Gastrocnemius medialis (tissue), 4 donors: Measurements from ENCODE around the gene TTC39B.

ENCODE experiments used
- CTCF ChIP-seq, 5 experiments: fragments of 450-650 bp in 3 of 5; fragments of 200-600 bp in 2 of 5; sonication (generic) in 2 of 5; IDR thresholded peaks in 4 of 5; conservative IDR thresholded peaks in 1 of 5; 1 replicate in 4 of 5; 2 replicates in 1 of 5; pipeline ENCODE4 v1.5.1; 2016 to 2019; ENCODE audit warnings: antibody characterized with exemption in 5 of 5, mild to moderate bottlenecking in 3 of 5, moderate library complexity in 3 of 5
- POLR2A ChIP-seq, 2 donors: fragments of 450-650 bp; IDR thresholded peaks; one replicate each; pipeline ENCODE4 v1.6.1; 2017; ENCODE audit warnings: antibody characterized with exemption in 2 of 2, mild to moderate bottlenecking in 2 of 2, moderate library complexity in 2 of 2

GRCh38 chr9:15278091-15278687 lies 28.8 kb downstream of the TTC39B start:
- no peak for TF ChIP-seq CTCF (IDR thresholded peaks at IDR 0.05 in 4 of 5, conservative IDR thresholded peaks at IDR 0.05 in 1 of 5)
- TF ChIP-seq POLR2A (IDR thresholded peaks at IDR 0.05): no peak
